SU-DHL-6 (cell line): ENCODE data around the gene EFCAB11.

ENCODE experiments used
- H2AFZ ChIP-seq: fragments of 200-600 bp; sonication (generic); 2 replicates; pipeline ENCODE4 v1.6.1; 2014; ENCODE audit warnings: low read depth, mild to moderate bottlenecking, moderate library complexity, mixed read lengths, antibody characterized with exemption, low read length; ENCODE audit not compliant: severe bottlenecking
- H3F3A ChIP-seq: fragments of 200-600 bp; shearing (Covaris generic); 2 replicates; pipeline ENCODE4 v1.6.0; 2016; ENCODE audit warnings: antibody characterized with exemption, mild to moderate bottlenecking; ENCODE audit not compliant: insufficient read depth
- H3K27ac ChIP-seq: fragments of 200-600 bp; sonication (generic); 2 replicates; pipeline ENCODE4 v1.5.1; 2016; ENCODE audit warnings: low read depth, mild to moderate bottlenecking, low read length, moderate library complexity, mixed read lengths
- H3K27me3 ChIP-seq: fragments of 200-600 bp; sonication (generic), shearing (Covaris generic); 2 replicates; pipeline ENCODE4 v1.6.0; 2014; ENCODE audit warnings: mild to moderate bottlenecking, low read length
- H3K36me3 ChIP-seq: fragments of 200-600 bp; sonication (generic); 2 replicates; pipeline ENCODE4 v1.6.1; 2014; ENCODE audit warnings: mild to moderate bottlenecking, low read length, mixed read lengths
- H3K4me2 ChIP-seq: fragments of 300-600, 200-600 bp; shearing (Covaris generic), sonication (generic); 2 replicates; pipeline ENCODE4 v1.6.0; 2014; ENCODE audit warnings: low read length, low read depth, mild to moderate bottlenecking; ENCODE audit not compliant: poor library complexity, severe bottlenecking
- H3K4me3 ChIP-seq: fragments of 200-600 bp; sonication (generic); 2 replicates; pipeline ENCODE4 v1.5.1; 2014; ENCODE audit warnings: antibody characterized with exemption, low read length, mild to moderate bottlenecking, mixed read lengths; ENCODE audit not compliant: insufficient read depth, poor library complexity, severe bottlenecking
- H3K79me2 ChIP-seq: fragments of 200-600 bp; sonication (generic); 2 replicates; pipeline ENCODE4 v1.6.1; 2014; ENCODE audit warnings: mild to moderate bottlenecking, low read length, moderate library complexity; ENCODE audit not compliant: insufficient read depth
- H3K9ac ChIP-seq: fragments of 200-600 bp; sonication (generic); 2 replicates; pipeline ENCODE4 v1.7.0; 2014; ENCODE audit warnings: mild to moderate bottlenecking, low read length
- H3K9me2 ChIP-seq: fragments of 200-600 bp; sonication (generic); replicated peaks from 2 replicates; pipeline ENCODE4 v1.6.1; 2014; ENCODE audit warnings: low read length; ENCODE audit not compliant: insufficient read depth
- H3K9me3 ChIP-seq: fragments of 200-600 bp; sonication (generic); 2 replicates; pipeline ENCODE4 v1.6.1; 2014; ENCODE audit warnings: low read length, mixed read lengths; ENCODE audit not compliant: insufficient read depth
- H4K20me1 ChIP-seq: fragments of 200-600 bp; sonication (generic); 2 replicates; pipeline ENCODE4 v1.6.1; 2014; ENCODE audit warnings: low read depth, mild to moderate bottlenecking, antibody characterized with exemption, low read length, moderate library complexity, mixed read lengths
- EZH2phosphoT487 ChIP-seq: fragments of 200-600 bp; sonication (generic), shearing (Covaris generic); conservative IDR thresholded peaks from 2 replicates; pipeline ENCODE4 v1.6.1; 2018; ENCODE audit warnings: mild to moderate bottlenecking, antibody characterized with exemption, low read length, moderate library complexity, mixed read lengths
- TF ChIP-seq, protein P1 (sequence below): fragments of 200-600 bp; sonication (generic); IDR thresholded peaks from one replicate; pipeline ENCODE4 v1.5.1; 2017; ENCODE audit warnings: antibody characterized with exemption, mild to moderate bottlenecking, low read length, moderate library complexity; ENCODE audit not compliant: insufficient read depth, poor library complexity, severe bottlenecking

EFCAB11 gene

DNA sequence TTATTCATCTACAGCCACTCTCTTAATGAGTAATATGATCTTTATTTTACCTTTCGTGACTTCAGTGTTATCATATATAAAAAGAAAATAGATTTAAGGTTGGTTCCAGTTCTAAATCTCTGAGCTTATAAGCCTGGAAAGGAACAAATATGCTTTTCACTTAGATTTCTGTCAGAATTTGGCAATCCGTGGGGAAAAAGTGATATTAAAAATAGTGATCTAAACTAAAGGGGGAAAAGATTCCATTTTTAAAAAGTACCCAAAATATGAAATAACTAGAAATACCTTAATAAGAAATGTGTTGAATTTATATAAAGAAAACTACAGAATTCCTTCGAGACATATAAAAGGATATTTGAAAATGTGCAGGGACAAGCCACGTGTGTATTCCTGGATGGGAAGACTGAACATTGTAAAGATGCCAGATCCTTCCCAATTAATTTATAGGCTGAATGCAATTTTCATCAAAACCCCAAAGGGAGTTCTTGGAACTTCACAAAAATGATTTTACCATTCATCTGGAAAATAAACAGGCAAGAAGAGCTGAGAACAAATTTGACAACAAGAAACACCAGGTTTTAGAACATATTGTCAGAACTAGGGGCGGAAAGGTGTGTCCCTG is 142.5 kb downstream of the EFCAB11 start:
- no peaks in the 10 kb centered on the region for H3F3A ChIP-seq

DNA sequence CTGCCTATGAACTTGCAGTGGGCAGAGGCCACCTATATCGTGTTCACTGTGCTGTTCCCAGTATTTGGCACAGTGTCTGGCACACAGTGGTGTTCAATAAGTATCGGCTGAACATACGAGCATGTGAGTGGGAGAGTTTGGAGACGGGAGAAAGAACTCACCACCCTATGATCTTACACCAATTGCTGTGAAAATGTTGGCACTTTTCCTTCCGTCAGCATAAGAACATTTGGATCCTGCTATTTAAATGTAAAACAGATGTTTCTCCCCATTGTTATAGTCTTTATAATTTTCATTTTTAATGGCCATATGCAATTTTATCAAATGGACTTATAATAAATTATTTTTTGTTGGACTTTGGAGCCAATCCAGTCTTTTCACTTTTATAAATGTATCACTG is 144.4 kb downstream of the EFCAB11 start:
- H4K20me1 ChIP-seq: no peaks in the 10 kb centered on the region
- no peaks in the 10 kb centered on the region for H3F3A ChIP-seq
- H3K27me3 ChIP-seq: no peaks in the 10 kb centered on the region
- no peak overlapping the region for H3K4me2 ChIP-seq
- no peaks in the 10 kb centered on the region for H3K36me3 ChIP-seq
- H3K9ac ChIP-seq: no peak overlapping the region
- H3K9me3 ChIP-seq: no peaks in the 10 kb centered on the region
- H2AFZ ChIP-seq: no peak overlapping the region
- no peak overlapping the region for H3K27ac ChIP-seq
- no peaks in the 10 kb centered on the region for H3K79me2 ChIP-seq
- no peak for TF ChIP-seq EZH2phosphoT487
- TF ChIP-seq, protein P1, sequence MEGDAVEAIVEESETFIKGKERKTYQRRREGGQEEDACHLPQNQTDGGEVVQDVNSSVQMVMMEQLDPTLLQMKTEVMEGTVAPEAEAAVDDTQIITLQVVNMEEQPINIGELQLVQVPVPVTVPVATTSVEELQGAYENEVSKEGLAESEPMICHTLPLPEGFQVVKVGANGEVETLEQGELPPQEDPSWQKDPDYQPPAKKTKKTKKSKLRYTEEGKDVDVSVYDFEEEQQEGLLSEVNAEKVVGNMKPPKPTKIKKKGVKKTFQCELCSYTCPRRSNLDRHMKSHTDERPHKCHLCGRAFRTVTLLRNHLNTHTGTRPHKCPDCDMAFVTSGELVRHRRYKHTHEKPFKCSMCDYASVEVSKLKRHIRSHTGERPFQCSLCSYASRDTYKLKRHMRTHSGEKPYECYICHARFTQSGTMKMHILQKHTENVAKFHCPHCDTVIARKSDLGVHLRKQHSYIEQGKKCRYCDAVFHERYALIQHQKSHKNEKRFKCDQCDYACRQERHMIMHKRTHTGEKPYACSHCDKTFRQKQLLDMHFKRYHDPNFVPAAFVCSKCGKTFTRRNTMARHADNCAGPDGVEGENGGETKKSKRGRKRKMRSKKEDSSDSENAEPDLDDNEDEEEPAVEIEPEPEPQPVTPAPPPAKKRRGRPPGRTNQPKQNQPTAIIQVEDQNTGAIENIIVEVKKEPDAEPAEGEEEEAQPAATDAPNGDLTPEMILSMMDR: no peak
- H3K9me2 ChIP-seq: no peaks in the 10 kb centered on the region
- H3K4me3 ChIP-seq: no peak overlapping the region

More for the DNA sequence above, 142.5 kb downstream of the EFCAB11 start:
- TF ChIP-seq, protein P1: no peak
- TF ChIP-seq EZH2phosphoT487: no peak
- Histone ChIP-seq H3K27ac (no peak overlapping the region), H3K9me2 (no peaks in the 10 kb centered on the region), H2AFZ (no peak overlapping the region), H4K20me1 (0 out of 2 replicates have a peak, but pooled peaks cover 5% of the 10 kb centered on the region), H3K4me2 (no peak overlapping the region), H3K27me3 (no peaks in the 10 kb centered on the region), H3K36me3 (no peaks in the 10 kb centered on the region), H3K9me3 (no peaks in the 10 kb centered on the region), H3K4me3 (no peak overlapping the region), H3K9ac (no peak overlapping the region), H3K79me2 (no peaks in the 10 kb centered on the region)

DNA sequence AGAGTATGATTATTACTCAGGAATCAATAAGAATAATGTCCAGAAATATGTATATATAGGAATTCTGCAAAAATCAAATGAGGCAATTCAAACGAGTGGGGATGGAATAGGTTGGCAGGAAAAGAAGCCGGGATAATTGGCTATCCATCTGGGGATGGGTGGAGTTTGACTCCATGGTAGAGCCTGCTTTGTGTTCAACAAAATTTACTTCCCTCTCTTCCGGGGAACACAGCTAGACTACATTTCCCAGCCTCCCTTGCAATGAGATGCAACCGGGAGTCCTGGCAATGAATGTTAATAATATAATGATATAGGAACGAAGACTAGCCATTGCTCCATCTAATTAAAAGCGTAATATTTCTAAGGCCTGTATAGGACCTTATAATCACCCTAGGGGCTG is 146.6 kb downstream of the EFCAB11 start:
- no peaks in the 10 kb centered on the region for H3K9me2 ChIP-seq
- no peaks in the 10 kb centered on the region for H4K20me1 ChIP-seq
- no peak overlapping the region for H3K4me3 ChIP-seq
- H3K4me2 ChIP-seq: no peak overlapping the region
- no peaks in the 10 kb centered on the region for H3F3A ChIP-seq
- H3K27me3 ChIP-seq: no peaks in the 10 kb centered on the region
- H3K9me3 ChIP-seq: no peaks in the 10 kb centered on the region
- H3K36me3 ChIP-seq: no peaks in the 10 kb centered on the region
- TF ChIP-seq EZH2phosphoT487: no peak
- TF ChIP-seq, protein P1: no peak
- H3K27ac ChIP-seq: no peak overlapping the region
- H2AFZ ChIP-seq: no peak overlapping the region
- no peaks in the 10 kb centered on the region for H3K79me2 ChIP-seq
- no peak overlapping the region for H3K9ac ChIP-seq
